Esophagus muscularis mucosa (tissue), 4 donors: ENCODE measurements around the gene GLIS2. TPM values are rescaled to one million over a fixed set of nuclear protein-coding genes. Genes with fewer than 3 reads are reported as not detected.

Experiments
- DNase-seq: peaks from one replicate; pipeline ENCODE4 v3.0.0-alpha.2; 2017; ENCODE audit errors: extremely low spot score
- H3K27ac ChIP-seq, 4 donors: fragments of 200-600 bp; sonication (generic); replicated peaks in 1 of 4; 1 replicate in 3 of 4; 2 replicates in 1 of 4; pipeline ENCODE4 v1.5.1; 2016 to 2019; ENCODE audit warnings: mild to moderate bottlenecking in 1 of 4
- H3K27me3 ChIP-seq, 4 donors: fragments of 200-600 bp; sonication (generic); one replicate each; pipeline versions ENCODE4 v1.5.1 to v1.6.0; 2016 to 2019
- H3K36me3 ChIP-seq, 4 donors: fragments of 200-600 bp; sonication (generic); one replicate each; pipeline ENCODE4 v1.5.1; 2016 to 2019
- H3K4me1 ChIP-seq, 4 donors: fragments of 200-600 bp; sonication (generic); one replicate each; pipeline ENCODE4 v1.5.1; 2016 to 2019
- H3K4me3 ChIP-seq, 4 donors: fragments of 200-600 bp; sonication (generic); 1 replicate in 2 of 4; 2 replicates in 2 of 4; pipeline ENCODE4 v1.5.1; 2016 to 2019; ENCODE audit warnings: mild to moderate bottlenecking in 4 of 4, moderate library complexity in 1 of 4
- H3K9me3 ChIP-seq, 4 donors: fragments of 200-600 bp; sonication (generic); 1 replicate in 3 of 4; 2 replicates in 1 of 4; pipeline ENCODE4 v1.5.1; 2016 to 2019
- EP300 ChIP-seq: sonication (generic); formaldehyde crosslinking; IDR thresholded peaks from one replicate; pipeline ENCODE4 v1.6.1; 2017; ENCODE audit warnings: antibody characterized with exemption
- POLR2A ChIP-seq: fragments of 450-650 bp; IDR thresholded peaks from one replicate; pipeline ENCODE4 v1.6.1; 2017; ENCODE audit warnings: antibody characterized with exemption, moderate library complexity, mild to moderate bottlenecking, low read depth
- POLR2AphosphoS5 ChIP-seq, 2 donors: sonication (generic); formaldehyde crosslinking; IDR thresholded peaks; one replicate each; pipeline ENCODE4 v1.6.1; 2017; ENCODE audit warnings: antibody characterized with exemption in 2 of 2
- WGBS: methylation state at CpG from one replicate; pipeline ENCODE4 v1.1.5; 2018; 5-methylcytosine and 5-hydroxymethylcytosine counted together
- intact Hi-C: fragments of 100-400 bp; cut with DNase I; formaldehyde crosslinking; loops from one replicate; pipeline ENCODE4 v1.15.1; 2023
- total RNA-seq, 4 donors: library from RNA; depleted of rRNA; stranded (reverse); fragments of >200 nt; gene quantifications; one replicate each; pipeline versions ENCODE4 v1.1.0 to v1.2.1, GENCODE V29; 2016
- TF ChIP-seq, protein P1 (sequence below), 3 experiments: fragments of 200-600 bp in 2 of 3; fragments of 450-650 bp in 1 of 3; sonication (generic) in 2 of 3; IDR thresholded peaks; one replicate each; pipeline ENCODE4 v1.5.1; 2017 to 2019; ENCODE audit warnings: antibody characterized with exemption in 3 of 3, mild to moderate bottlenecking in 2 of 3, moderate library complexity in 1 of 3

Gene GLIS2
- total RNA-seq, 4 donors from 2014 or later, result 10.8 to 32.6 (median 14.9) TPM

DNA sequence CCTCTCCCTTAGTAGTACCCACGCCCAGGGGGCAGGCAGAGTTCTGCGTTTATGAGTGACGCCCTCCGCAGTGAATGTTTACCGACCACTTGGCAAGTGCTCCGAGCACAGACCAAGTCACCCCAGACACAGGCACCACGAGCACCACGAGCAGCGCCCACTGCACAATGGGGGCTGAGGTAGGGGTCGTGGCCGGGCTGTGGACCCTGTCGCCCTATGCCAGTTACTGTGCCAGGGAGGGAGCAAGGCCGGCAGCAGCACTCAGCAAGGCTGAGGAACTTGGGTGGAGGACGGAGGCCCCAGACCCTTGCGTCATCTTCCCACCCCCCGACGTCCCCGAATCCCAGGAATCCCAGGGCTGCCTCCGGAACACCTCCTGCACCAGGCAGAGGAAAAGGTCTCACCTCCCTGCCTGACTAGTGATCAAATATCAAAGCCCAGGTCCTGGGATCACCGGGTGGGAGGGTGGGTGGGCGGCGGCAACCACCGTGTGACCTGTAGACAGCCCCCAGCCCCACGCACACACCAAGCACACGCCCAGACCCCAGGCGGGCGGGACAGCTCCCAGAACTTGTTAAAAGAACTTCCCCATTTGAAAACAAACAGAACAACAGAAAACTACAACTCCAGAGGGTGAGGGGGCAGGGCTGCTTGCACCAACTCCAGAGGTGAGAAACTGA, 61.2 kb downstream of the GLIS2 start:
- TF ChIP-seq, protein P1, sequence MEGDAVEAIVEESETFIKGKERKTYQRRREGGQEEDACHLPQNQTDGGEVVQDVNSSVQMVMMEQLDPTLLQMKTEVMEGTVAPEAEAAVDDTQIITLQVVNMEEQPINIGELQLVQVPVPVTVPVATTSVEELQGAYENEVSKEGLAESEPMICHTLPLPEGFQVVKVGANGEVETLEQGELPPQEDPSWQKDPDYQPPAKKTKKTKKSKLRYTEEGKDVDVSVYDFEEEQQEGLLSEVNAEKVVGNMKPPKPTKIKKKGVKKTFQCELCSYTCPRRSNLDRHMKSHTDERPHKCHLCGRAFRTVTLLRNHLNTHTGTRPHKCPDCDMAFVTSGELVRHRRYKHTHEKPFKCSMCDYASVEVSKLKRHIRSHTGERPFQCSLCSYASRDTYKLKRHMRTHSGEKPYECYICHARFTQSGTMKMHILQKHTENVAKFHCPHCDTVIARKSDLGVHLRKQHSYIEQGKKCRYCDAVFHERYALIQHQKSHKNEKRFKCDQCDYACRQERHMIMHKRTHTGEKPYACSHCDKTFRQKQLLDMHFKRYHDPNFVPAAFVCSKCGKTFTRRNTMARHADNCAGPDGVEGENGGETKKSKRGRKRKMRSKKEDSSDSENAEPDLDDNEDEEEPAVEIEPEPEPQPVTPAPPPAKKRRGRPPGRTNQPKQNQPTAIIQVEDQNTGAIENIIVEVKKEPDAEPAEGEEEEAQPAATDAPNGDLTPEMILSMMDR (IDR thresholded peaks at IDR 0.05), result no peak
- TF ChIP-seq POLR2AphosphoS5 (IDR thresholded peaks at IDR 0.05) (no peak), POLR2A (no peak), EP300 (no peak)
- H3K27ac ChIP-seq, result peak overlapping the region; percentile 82 to 90 (median 84)
- intact Hi-C loops, result no loop called here
- H3K9me3 ChIP-seq, result no peaks in the 10 kb centered on the region
- H3K36me3 ChIP-seq, result peaks cover 10 to 21% (median 20%) of the 10 kb centered on the region in 4 donors
- H3K4me3 ChIP-seq, result peak overlapping the region in 2 of 4 donors; percentile 6 to 41
- WGBS, result 60% methylated on average over 7 of the region's 27 CpGs
- no peaks in the 10 kb centered on the region for H3K27me3 ChIP-seq
- H3K4me1 ChIP-seq, result peaks cover 63 to 84% (median 74%) of the 10 kb centered on the region in 4 donors
- no peak for DNase-seq

DNA sequence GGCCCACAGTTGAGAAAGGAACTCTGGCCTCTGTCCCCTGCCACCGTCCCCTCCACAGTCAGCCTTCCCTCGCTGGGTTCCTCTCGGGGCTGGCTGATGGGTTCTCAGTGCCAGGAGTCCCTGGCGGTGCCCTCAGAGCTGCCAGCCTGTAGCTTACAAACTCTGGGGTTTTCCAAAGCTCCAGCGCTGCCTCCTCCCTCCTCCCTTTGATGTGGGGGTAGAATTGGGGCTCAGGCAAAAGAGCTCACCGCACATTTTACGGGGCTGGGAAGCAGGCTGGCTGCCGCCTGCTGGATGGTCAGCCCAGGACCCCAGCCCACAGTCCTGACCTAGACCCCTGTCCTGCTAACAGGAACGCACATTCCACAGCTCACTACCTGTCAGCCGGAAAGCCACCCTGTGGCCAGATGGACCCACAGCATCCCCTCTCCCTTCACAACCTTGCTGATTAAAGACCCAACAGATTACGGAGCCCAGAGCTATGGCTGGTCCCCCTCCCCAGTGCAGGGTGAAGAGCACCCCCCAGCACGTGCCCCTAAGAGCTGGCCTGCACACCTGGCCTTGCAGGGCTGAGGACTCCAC, 61.8 kb downstream of the GLIS2 start:
- no peak for TF ChIP-seq POLR2AphosphoS5 (IDR thresholded peaks at IDR 0.05)
- TF ChIP-seq EP300, result no peak
- no peak for TF ChIP-seq POLR2A
- TF ChIP-seq, protein P1 (IDR thresholded peaks at IDR 0.05), result no peak
- no peaks in the 10 kb centered on the region for H3K27me3 ChIP-seq
- peaks cover 56 to 78% (median 67%) of the 10 kb centered on the region in 4 donors for H3K4me1 ChIP-seq
- intact Hi-C loops, result no loop called here
- peaks cover 13 to 28% (median 26%) of the 10 kb centered on the region in 4 donors for H3K36me3 ChIP-seq
- H3K9me3 ChIP-seq, result no peaks in the 10 kb centered on the region
- H3K27ac ChIP-seq, result peak overlapping the region; percentile 82 to 90 (median 84)
- WGBS, result 79% methylated on average over 8 of the region's 12 CpGs
- DNase-seq, result no peak
- H3K4me3 ChIP-seq, result no peak overlapping the region

DNA sequence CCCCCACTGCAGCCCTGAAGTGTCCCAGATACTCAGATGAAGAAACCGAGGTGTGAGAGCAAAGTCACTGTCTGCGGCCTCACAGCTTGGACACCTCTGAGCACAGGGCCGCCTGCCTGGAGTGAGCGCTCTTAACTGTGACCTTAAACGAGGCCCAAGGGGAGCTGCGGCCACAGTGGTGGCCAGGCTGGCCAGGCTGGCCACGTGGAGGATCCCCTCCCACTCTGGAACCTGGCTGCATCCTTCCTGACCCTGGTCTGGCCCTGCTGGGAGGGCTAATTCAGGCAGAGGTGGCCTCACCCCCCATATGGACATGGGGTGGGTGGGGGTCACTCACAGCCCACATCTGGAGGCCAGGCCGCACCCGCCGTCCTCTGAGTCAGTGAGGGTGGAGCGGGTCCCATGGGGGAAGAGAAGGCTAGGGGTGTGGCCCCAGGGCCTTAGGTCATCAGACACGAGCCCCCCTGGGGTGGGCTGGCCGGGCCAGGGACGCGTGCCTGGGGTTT, 62.3 kb downstream of the GLIS2 start:
- intact Hi-C loops, result no loop called here
- TF ChIP-seq EP300 (no peak), POLR2AphosphoS5 (IDR thresholded peaks at IDR 0.05) (peak in 1 of 2 donors; percentile 41)
- TF ChIP-seq, protein P1 (IDR thresholded peaks at IDR 0.05), result no peak
- 68% methylated on average over 12 of the region's 15 CpGs for WGBS
- peak overlapping the region; percentile 82 to 90 (median 84) for H3K27ac ChIP-seq
- DNase-seq, result no peak
- no peak overlapping the region for H3K4me3 ChIP-seq
- H3K9me3 ChIP-seq, result no peaks in the 10 kb centered on the region
- H3K4me1 ChIP-seq, result peaks cover 51 to 75% (median 62%) of the 10 kb centered on the region in 4 donors
- H3K36me3 ChIP-seq, result peaks cover 13 to 33% (median 31%) of the 10 kb centered on the region in 4 donors
- no peaks in the 10 kb centered on the region for H3K27me3 ChIP-seq

DNA sequence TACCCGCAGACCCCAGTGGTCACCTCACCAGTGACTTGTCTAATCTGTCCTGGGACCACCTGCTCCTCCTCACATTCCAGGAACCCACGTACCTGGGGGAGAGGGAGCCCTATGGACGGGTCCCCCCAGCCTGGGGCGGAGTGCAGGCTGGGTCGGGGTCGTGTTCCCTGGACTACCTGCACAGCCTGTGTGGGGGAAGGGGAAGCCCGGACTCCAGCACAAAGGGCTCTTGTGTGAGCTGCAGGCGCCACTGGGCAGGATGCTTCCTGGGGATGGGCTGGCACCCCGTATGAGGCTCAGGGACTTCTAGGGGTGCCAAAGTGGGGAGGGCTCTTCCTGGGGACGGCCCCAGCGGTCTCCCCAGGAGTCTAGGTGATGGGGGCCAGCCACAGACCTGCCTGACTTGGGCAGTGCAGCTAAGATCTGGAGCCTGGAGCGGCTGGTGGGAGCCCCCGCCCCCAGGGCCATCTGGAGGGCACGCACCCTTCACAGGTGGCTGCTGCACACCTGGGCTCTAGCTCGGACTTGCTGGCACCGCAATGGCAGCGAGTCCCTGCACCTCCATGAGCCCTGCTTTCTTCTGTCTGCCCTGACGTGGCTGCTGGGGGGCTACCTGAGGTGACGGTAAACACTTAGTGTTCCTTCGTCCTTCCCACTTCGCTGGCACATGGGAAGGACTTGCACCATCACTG, 63.3 kb downstream of the GLIS2 start:
- TF ChIP-seq POLR2AphosphoS5 (IDR thresholded peaks at IDR 0.05), result no peak
- Histone ChIP-seq H3K9me3 (no peaks in the 10 kb centered on the region), H3K4me3 (no peak overlapping the region), H3K27me3 (no peaks in the 10 kb centered on the region), H3K4me1 (peaks cover 42 to 74% (median 55%) of the 10 kb centered on the region in 4 donors), H3K27ac (peak overlapping the region; percentile 82 to 90 (median 84)), H3K36me3 (peaks cover 13 to 42% (median 39%) of the 10 kb centered on the region in 4 donors)
- intact Hi-C loops, result no loop called here
- 86% methylated on average over 17 of the region's 21 CpGs for WGBS
- no peak for DNase-seq
